Left cardiac atrium (tissue), 2 donors: ENCODE data around the gene DEFB119. TPM values are rescaled to one million over a fixed set of nuclear protein-coding genes. Genes with fewer than 3 reads are reported as not detected.

ENCODE experiments used
- total RNA-seq, 2 donors: library from RNA; stranded (reverse); fragmentation: NEBNext Ultra II Directional; extraction: Animal tissue kit (Norgen Biotek cat#: 25700); gene quantifications; one replicate each; pipeline ENCODE4 v1.2.1, GENCODE V29; 2021
- donor health status: DM: no; HTN: yes; CAD: no; lungs with severe emphysema.
- donor health status: DM: yes; HTN: yes; CAD: no.

The DEFB119 gene
- total RNA-seq, 2 donors from 2014 or later = not detected

Other genes with a start within 250 kb of the DEFB119 start
- gene DEFB115, start 132.9 kb downstream of the DEFB119 start, total RNA-seq = not detected
- not detected for gene DEFB116, start 82.0 kb downstream of the DEFB119 start, total RNA-seq
- gene DEFB118, start 22.0 kb downstream of the DEFB119 start, total RNA-seq = not detected
- not detected for gene DEFB121, start 15.6 kb upstream of the DEFB119 start, total RNA-seq
- gene DEFB123, start 50.0 kb upstream of the DEFB119 start, total RNA-seq = not detected
- gene DEFB124, start 84.5 kb upstream of the DEFB119 start, total RNA-seq = under 1 TPM in 1 of 2 donors, not detected in 1; 0.44 TPM
- 1 to 10 TPM; 1.6 to 3.2 TPM for gene REM1, start 84.7 kb upstream of the DEFB119 start, total RNA-seq
- 10 to 100 TPM; 64.9 to 88.9 TPM for gene HM13, start 123.9 kb upstream of the DEFB119 start, total RNA-seq
- 100 to 1,000 TPM; 103 to 222 TPM for gene ID1, start 214.7 kb upstream of the DEFB119 start, total RNA-seq
- 10 to 100 TPM; 11.4 to 12.6 TPM for gene COX4I2, start 247.3 kb upstream of the DEFB119 start, total RNA-seq